OCI-LY1 (cell line): ENCODE data around the gene FAM98B.

Experiments
- H2AFZ ChIP-seq: fragments of 200-600 bp; sonication (generic), shearing (Covaris generic); 2 replicates; pipeline ENCODE4 v1.6.0; 2014; ENCODE audit warnings: antibody characterized with exemption, mild to moderate bottlenecking, low read length
- H3F3A ChIP-seq: fragments of 200-600 bp; sonication (generic), shearing (Covaris generic); 2 replicates; pipeline ENCODE4 v1.6.0; 2014; ENCODE audit warnings: mild to moderate bottlenecking, antibody characterized with exemption, low read length, moderate library complexity; ENCODE audit not compliant: insufficient read depth
- H3K27ac ChIP-seq: fragments of 200-600 bp; sonication (generic); 2 replicates; pipeline ENCODE4 v1.5.1; 2014; ENCODE audit warnings: low read length, mixed run types, mild to moderate bottlenecking, low read depth; ENCODE audit not compliant: poor library complexity, severe bottlenecking
- H3K27me3 ChIP-seq: fragments of 200-600 bp; sonication (generic); 2 replicates; pipeline ENCODE4 v1.6.0; 2014; ENCODE audit warnings: antibody characterized with exemption, mild to moderate bottlenecking, low read length, moderate library complexity; ENCODE audit not compliant: insufficient read depth
- H3K36me3 ChIP-seq: fragments of 200-600 bp; sonication (generic); 2 replicates; pipeline ENCODE4 v1.6.1; 2014; ENCODE audit warnings: mild to moderate bottlenecking, antibody characterized with exemption, low read length, moderate library complexity, mixed read lengths; ENCODE audit not compliant: insufficient read depth
- H3K4me1 ChIP-seq: fragments of 200-600 bp; sonication (generic); 2 replicates; pipeline ENCODE4 v1.5.1; 2014; ENCODE audit warnings: mild to moderate bottlenecking, low read length, moderate library complexity; ENCODE audit not compliant: insufficient read depth, severe bottlenecking
- H3K4me2 ChIP-seq: fragments of 200-600 bp; sonication (generic), shearing (Covaris generic); 2 replicates; pipeline ENCODE4 v1.6.1; 2014; ENCODE audit warnings: low read length
- H3K4me3 ChIP-seq: fragments of 200-600 bp; sonication (generic); 2 replicates; pipeline ENCODE4 v1.5.1; 2014; ENCODE audit warnings: low read length, low read depth, mild to moderate bottlenecking, mixed read lengths; ENCODE audit not compliant: poor library complexity, severe bottlenecking
- H3K79me2 ChIP-seq: fragments of 200-600 bp; shearing (Covaris generic); 2 replicates; pipeline ENCODE4 v1.6.1; 2016; ENCODE audit warnings: mixed run types, low read length, mixed read lengths; ENCODE audit not compliant: insufficient read depth
- H3K9ac ChIP-seq: fragments of 200-600 bp; sonication (generic), shearing (Covaris generic); 2 replicates; pipeline ENCODE4 v1.6.1; 2014; ENCODE audit warnings: mild to moderate bottlenecking, low read length, mixed read lengths
- H3K9me2 ChIP-seq: fragments of 200-600 bp; sonication (generic), shearing (Covaris generic); 2 replicates; pipeline ENCODE4 v1.6.1; 2014; ENCODE audit warnings: low read depth, mild to moderate bottlenecking, low read length, mixed read lengths
- H3K9me3 ChIP-seq: fragments of 200-600 bp; shearing (Covaris generic); 2 replicates; pipeline ENCODE4 v1.6.1; 2014; ENCODE audit warnings: low read length, mixed read lengths
- H4K20me1 ChIP-seq: fragments of 200-600 bp; sonication (generic), shearing (Covaris generic); 2 replicates; pipeline ENCODE4 v1.6.0; 2016; ENCODE audit warnings: mild to moderate bottlenecking, low read length; ENCODE audit not compliant: insufficient read depth
- CTCF ChIP-seq: fragments of 200-600 bp; sonication (generic), shearing (Covaris generic); IDR thresholded peaks from 2 replicates; pipeline ENCODE4 v1.5.1; 2017; ENCODE audit warnings: mild to moderate bottlenecking, antibody characterized with exemption, low read length, moderate library complexity, mixed read lengths
- EZH2 ChIP-seq: fragments of 200-600 bp; sonication (generic), shearing (Covaris generic); IDR thresholded peaks from 2 replicates; pipeline ENCODE4 v1.8.0; 2017; ENCODE audit warnings: borderline replicate concordance, mixed run types, mild to moderate bottlenecking, antibody characterized with exemption, low read length, moderate library complexity, mixed read lengths

The FAM98B gene

DNA sequence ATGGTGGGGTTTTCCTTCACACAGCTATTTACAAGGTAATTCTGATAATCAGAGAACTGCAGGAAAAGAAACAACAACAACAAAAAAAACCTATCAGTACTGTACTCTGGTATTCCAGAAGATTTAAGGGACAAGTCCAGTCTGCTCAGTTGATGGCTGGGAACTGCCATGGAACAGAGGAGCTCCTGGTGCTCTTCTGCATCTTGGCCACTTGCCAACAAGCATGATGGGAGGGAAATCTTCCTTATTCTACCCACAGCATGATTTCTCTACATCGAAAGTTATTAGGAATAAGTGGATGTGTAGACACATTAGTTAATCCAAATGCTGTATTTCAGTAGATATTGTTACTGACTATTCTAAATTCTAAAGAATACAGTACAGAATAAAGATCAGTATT lies 59.0 kb downstream of the FAM98B start:
- Histone ChIP-seq H3F3A (no peaks in the 10 kb centered on the region), H2AFZ (no peak overlapping the region), H3K79me2 (no peaks in the 10 kb centered on the region), H3K9ac (no peak overlapping the region), H3K27ac (no peak overlapping the region), H3K36me3 (peaks cover 40% of the 10 kb centered on the region), H3K4me3 (no peak overlapping the region), H3K9me2 (no peaks in the 10 kb centered on the region), H4K20me1 (no peaks in the 10 kb centered on the region), H3K4me1 (no peaks in the 10 kb centered on the region), H3K9me3 (no peaks in the 10 kb centered on the region), H3K4me2 (no peak overlapping the region), H3K27me3 (no peaks in the 10 kb centered on the region)
- TF ChIP-seq EZH2 (no peak), CTCF (no peak)

- Histone ChIP-seq H3K9me3 (no peaks in the 10 kb centered on the region), H3K9ac (no peak overlapping the region), H3K4me2 (no peak overlapping the region), H4K20me1 (no peaks in the 10 kb centered on the region), H3K27ac (no peak overlapping the region), H3K27me3 (no peaks in the 10 kb centered on the region), H3K9me2 (no peaks in the 10 kb centered on the region), H3K79me2 (no peaks in the 10 kb centered on the region), H3K4me1 (no peaks in the 10 kb centered on the region), H3K4me3 (no peak overlapping the region), H3F3A (no peaks in the 10 kb centered on the region), H3K36me3 (peaks cover 39% of the 10 kb centered on the region), H2AFZ (no peak overlapping the region)
- TF ChIP-seq EZH2 (no peak), CTCF (no peak)
These were observed 60.7 kb downstream of the FAM98B start for GRCh38 chr15:38514601-38515000.

- Histone ChIP-seq H3K9ac (no peak overlapping the region), H3K36me3 (peaks cover 22% of the 10 kb centered on the region), H3K4me1 (no peaks in the 10 kb centered on the region), H3K9me2 (no peaks in the 10 kb centered on the region), H2AFZ (no peak overlapping the region), H3K79me2 (no peaks in the 10 kb centered on the region), H3K4me3 (no peak overlapping the region), H4K20me1 (no peaks in the 10 kb centered on the region), H3K9me3 (no peaks in the 10 kb centered on the region), H3K4me2 (no peak overlapping the region), H3F3A (no peaks in the 10 kb centered on the region), H3K27ac (no peak overlapping the region), H3K27me3 (no peaks in the 10 kb centered on the region)
- TF ChIP-seq CTCF (no peak), EZH2 (no peak)
These were observed 62.7 kb downstream of the FAM98B start for GRCh38 chr15:38516626-38517025.
